ENCODE results near the gene HYAL3.
"Not testable (repeated sequence)": the region's sequence is repeated elsewhere in the genome, so short reads cannot be mapped to it uniquely, and the experiment has no call there.

HYAL3 gene

GRCh38 chr3:50317300-50317699, 18.1 kb upstream of the HYAL3 start:
- no peak for DNase-seq (ENCODE audit: low read depth, low spot score)
- peak overlapping the region; percentile 97 for H3K27ac ChIP-seq

- peak; percentile 92 for DNase-seq (ENCODE audit: low read depth, low spot score)
- H3K27ac ChIP-seq = peak overlapping the region; percentile 97
These were observed 17.5 kb upstream of the HYAL3 start for GRCh38 chr3:50316657-50317242.

- DNase-seq (ENCODE audit: low read depth, low spot score) = no peak
- H3K27ac ChIP-seq = no peak overlapping the region
These were observed 15.6 kb upstream of the HYAL3 start for GRCh38 chr3:50314816-50315215.

- H3K27ac ChIP-seq = no peak overlapping the region
- DNase-seq (ENCODE audit: low read depth, low spot score) = no peak
These were observed 15.1 kb upstream of the HYAL3 start for GRCh38 chr3:50314342-50314741.

DNA sequence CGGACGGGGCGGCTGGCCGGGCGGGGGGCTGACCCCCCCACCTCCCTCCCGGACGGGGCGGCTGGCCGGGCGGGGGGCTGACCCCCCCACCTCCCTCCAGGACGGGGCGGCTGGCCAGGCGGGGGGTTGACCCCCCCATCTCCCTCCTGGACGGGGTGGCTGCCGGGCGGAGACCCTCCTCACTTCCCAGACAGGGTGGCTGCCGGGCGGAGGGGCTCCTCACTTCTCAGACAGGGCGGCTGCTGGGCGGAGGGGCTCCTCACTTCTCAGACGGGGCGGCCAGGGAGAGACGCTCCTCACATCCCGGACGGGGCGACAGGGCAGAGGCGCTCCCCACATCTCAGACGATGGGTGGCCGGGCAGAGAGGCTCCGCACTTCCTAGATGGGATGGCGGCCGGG, 12.8 kb upstream of the HYAL3 start:
- not testable (repeated sequence) for DNase-seq (ENCODE audit: low read depth, low spot score)

GRCh38 chr3:50304601-50305000, 5.4 kb upstream of the HYAL3 start:
- DNase-seq (ENCODE audit: low read depth, low spot score) = peak; percentile 49
- peak overlapping the region; percentile 67 for H3K27ac ChIP-seq

More for the DNA sequence above, 12.8 kb upstream of the HYAL3 start:
- not testable (repeated sequence) for H3K27ac ChIP-seq

- DNase-seq (ENCODE audit: low read depth, low spot score) = no peak
- H3K27ac ChIP-seq = peak within 1 kb of the TSS; percentile 67
These were observed 4.0 kb upstream of the HYAL3 start, which contains the start of gene HYAL1 for GRCh38 chr3:50303013-50303815. Gene HYAL1, minus strand, starts transcription at chr3:50303574. Its CDS starts 618 bp downstream, at chr3:50302956.

- DNase-seq (ENCODE audit: low read depth, low spot score) = no peak
These were observed 3.1 kb upstream of the HYAL3 start for GRCh38 chr3:50302095-50303012.

GRCh38 chr3:50300681-50301254, 1.6 kb upstream of the HYAL3 start:
- no peak for DNase-seq (ENCODE audit: low read depth, low spot score)

More at GRCh38 chr3:50302095-50303012, 3.1 kb upstream of the HYAL3 start:
- H3K27ac ChIP-seq = peak overlapping the region; percentile 91

DNA sequence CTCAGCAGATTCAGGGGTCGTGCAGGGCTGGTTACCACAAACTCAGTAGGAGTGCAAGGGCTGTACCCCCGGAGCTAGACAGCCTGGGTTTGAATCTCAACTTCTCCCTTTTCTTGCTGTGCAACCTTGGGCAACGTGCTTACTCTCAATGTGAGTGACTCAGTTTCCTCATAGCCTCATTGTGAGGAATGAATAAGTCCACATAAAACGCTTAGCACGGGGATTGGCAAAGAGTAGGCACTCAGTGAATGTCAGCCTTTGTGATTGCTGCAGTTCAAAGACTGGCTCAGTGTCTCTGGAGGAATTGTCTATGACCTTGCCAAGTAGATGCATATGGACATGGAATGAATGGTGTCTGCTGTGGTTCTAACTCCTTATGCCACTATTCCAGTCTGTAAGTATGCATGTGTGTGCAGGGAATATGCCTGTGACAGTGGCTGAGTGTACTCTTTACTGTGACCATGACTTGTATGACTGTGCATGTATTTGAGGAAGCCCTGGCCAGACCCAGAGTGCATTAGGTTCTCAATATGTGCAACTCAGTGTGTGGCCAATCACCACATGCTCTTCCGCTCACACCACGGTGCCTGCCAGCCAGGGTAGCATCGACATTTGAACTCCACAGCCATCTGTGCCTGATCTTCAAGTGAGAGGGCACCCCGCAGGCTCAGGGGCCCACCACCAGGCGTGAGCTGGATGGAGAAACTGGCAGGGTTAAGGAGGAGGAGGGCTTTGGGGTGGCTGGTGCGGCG, 900 bp upstream of the HYAL3 start:
- peak overlapping the region; percentile 91 for H3K27ac ChIP-seq
- peak; percentile 89 for DNase-seq (ENCODE audit: low read depth, low spot score)

More at GRCh38 chr3:50300681-50301254, 1.6 kb upstream of the HYAL3 start:
- H3K27ac ChIP-seq = peak overlapping the region; percentile 91

DNA sequence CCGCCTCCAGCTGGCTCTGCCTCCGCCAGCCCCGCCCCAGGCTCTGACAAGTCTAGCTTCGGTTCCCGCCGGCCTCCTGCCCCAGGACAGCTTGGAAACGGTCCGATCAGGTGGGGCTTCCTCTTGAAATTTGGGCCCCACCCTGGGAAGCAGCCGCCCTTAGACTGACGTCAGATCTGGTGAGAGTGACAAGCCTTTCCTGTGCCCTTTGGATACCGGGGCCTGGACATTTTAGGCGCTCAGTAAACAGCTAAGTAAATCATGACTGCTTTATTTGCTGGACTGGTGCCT, 378 bp upstream of the HYAL3 start:
- no peak for DNase-seq (ENCODE audit: low read depth, low spot score)
- peak overlapping the region; percentile 91 for H3K27ac ChIP-seq

DNA sequence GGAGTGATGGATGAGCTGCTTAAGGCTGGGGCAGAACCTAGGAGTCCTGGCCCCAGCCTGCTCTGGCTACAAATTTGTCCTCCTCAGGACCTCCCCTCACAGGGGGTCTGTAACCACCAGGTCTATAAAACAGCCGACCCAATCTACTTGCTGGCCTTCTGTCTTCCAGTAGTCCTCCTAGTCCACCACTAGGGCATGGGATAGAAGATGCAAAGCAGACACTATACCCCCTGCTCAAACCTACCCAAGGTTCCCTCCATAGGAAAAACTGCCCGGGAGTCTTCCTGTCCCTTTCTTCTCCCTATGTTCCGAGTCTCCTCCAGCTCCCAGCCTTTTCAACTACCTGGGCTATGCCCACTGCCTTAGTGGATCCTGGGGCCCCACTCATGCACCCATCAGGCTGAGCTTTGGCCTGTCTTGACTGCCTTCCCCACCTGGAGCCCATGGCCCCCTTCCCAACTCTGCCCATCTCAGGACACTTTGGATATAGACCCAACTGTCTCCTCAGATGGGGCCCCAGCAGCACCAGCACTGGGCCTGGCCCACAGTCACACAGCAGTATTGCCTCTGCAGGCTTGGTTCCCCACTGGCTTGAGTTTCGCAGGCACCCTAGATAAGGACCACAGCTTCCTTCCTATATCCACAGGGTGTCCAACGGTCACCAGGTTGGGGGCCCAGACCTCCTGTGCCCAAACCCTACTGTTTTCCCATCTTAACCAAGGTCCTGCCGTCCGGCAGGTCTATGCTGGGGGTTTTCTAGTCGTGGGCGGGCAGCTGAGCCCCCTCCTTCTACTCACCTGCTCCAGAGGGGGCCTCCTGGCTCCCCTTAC, 1.1 kb downstream of the HYAL3 start:
- DNase-seq (ENCODE audit: low read depth, low spot score) = no peak
- peak overlapping the region; percentile 91 for H3K27ac ChIP-seq

DNA sequence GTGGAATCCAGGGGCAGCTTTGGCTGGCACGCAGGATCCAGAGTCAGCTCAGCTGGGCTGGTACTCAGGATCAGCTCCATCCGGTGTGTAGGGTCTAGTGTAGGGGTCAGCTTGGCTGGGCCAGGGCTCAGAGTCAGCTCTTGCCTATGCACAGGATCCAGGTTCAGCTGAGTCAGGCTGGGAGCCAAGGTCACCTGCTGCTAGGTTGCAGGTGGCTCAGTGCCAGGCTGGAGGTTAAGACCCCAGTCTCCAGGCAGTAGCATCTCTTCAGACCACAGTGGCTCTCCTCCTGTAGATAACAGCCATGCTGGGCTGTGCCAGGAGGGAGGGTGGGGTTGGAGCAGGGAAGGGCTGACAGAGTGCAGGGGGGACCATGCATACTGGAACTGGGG, 1.8 kb downstream of the HYAL3 start:
- no peak overlapping the region for H3K27ac ChIP-seq
- no peak for DNase-seq (ENCODE audit: low read depth, low spot score)

- H3K27ac ChIP-seq = no peak overlapping the region
- no peak for DNase-seq (ENCODE audit: low read depth, low spot score)
These were observed 2.4 kb downstream of the HYAL3 start for GRCh38 chr3:50296721-50297383.

DNA sequence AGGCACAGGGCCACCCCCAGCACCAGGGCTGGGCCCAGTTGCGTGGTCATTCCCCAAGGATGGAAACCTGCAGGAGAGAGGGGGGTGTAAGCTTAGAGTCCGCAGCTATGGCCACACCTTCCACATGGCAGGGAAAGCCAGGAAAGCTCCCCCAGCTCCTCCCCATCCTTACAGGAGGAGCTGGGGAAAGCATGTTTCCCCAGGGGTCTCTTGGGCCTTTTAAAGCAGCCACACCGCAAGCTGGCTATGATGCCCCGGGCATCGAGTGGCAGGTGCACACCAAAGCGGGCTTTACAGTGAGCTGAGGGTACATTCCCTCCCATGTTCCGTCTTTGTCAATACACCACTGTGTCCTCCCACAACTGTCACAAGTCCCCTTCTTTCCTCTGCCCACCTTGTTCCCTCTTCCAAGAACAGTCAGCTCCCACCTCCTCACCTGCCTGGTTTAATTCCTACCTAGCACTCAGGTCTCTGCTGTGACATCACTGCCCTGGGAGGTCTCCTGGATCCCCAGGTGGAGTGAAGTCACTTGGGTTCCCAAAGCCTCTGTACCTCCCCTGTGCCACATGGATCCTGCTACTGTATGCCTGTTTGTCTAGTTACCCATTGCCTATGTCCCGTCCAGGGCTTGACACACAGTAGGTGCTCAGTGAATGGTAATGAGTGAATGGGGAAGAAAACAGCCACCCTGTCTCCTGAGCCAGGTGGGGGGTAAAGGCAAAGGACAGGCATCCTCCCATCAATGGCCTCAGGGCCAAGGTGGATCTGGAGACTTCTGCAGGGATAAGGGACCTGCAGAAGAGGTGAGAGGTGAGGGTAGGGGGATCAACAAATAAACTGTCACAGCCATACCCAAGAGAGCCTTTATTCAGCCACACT, 3.4 kb downstream of the HYAL3 start:
- DNase-seq (ENCODE audit: low read depth, low spot score) = no peak

GRCh38 chr3:50294492-50295403, 4.5 kb downstream of the HYAL3 start:
- DNase-seq (ENCODE audit: low read depth, low spot score) = no peak
- H3K27ac ChIP-seq = no peak overlapping the region

More for the DNA sequence above, 3.4 kb downstream of the HYAL3 start:
- no peak overlapping the region for H3K27ac ChIP-seq
